Upper lobe of left lung (tissue), 4 donors: Measurements from ENCODE around the gene ARHGAP1.

Experiments
- POLR2A ChIP-seq, 4 donors: fragments of 450-650 bp; IDR thresholded peaks; one replicate each; pipeline ENCODE4 v1.5.1; 2016 to 2017; ENCODE audit warnings: antibody characterized with exemption in 4 of 4, mild to moderate bottlenecking in 2 of 4
- TF ChIP-seq, protein P1 (sequence below), 6 experiments: fragments of 450-650 bp in 4 of 6; fragments of 200-600 bp in 2 of 6; sonication (generic) in 2 of 6; IDR thresholded peaks; one replicate each; pipeline ENCODE4 v1.5.1; 2016 to 2019; ENCODE audit warnings: antibody characterized with exemption in 6 of 6

DNA sequence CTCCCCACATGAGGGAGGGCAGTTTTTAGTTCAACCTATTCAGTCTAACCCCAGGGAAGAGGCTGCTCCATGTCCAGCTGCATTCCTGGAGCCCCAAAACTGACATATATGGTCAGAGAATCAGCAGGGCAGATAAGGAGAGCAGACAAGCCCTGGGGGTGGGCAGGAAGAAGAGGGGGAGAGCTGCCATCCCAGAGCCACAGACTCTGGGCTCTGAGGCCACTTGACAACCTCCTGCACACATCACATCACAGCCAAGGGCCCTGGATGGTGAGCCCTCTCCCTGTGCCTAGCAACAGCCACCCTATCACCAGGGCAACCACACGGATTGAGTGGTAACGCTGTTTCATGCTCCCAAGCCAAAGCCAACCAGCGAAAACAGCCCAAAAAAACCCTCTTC is 3.1 kb downstream of the ARHGAP1 start:
- TF ChIP-seq, protein P1, sequence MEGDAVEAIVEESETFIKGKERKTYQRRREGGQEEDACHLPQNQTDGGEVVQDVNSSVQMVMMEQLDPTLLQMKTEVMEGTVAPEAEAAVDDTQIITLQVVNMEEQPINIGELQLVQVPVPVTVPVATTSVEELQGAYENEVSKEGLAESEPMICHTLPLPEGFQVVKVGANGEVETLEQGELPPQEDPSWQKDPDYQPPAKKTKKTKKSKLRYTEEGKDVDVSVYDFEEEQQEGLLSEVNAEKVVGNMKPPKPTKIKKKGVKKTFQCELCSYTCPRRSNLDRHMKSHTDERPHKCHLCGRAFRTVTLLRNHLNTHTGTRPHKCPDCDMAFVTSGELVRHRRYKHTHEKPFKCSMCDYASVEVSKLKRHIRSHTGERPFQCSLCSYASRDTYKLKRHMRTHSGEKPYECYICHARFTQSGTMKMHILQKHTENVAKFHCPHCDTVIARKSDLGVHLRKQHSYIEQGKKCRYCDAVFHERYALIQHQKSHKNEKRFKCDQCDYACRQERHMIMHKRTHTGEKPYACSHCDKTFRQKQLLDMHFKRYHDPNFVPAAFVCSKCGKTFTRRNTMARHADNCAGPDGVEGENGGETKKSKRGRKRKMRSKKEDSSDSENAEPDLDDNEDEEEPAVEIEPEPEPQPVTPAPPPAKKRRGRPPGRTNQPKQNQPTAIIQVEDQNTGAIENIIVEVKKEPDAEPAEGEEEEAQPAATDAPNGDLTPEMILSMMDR (IDR thresholded peaks at IDR 0.05), result no peak
- TF ChIP-seq POLR2A (IDR thresholded peaks at IDR 0.05), result no peak
